NCI-H187 (cell line): ENCODE data around the gene MLPH.
A peak's percentile ranks its signal among the peaks of the same experiment; 100 is the strongest.
"Not testable (repeated sequence)": the region's sequence is repeated elsewhere in the genome, so short reads cannot be mapped to it uniquely, and the experiment has no call there.

Experiments used
- DNase-seq, 2 experiments: peaks; one replicate each; lab custom pipeline; 2025; lab: John Stamatoyannopoulos, UW

Gene MLPH

DNA sequence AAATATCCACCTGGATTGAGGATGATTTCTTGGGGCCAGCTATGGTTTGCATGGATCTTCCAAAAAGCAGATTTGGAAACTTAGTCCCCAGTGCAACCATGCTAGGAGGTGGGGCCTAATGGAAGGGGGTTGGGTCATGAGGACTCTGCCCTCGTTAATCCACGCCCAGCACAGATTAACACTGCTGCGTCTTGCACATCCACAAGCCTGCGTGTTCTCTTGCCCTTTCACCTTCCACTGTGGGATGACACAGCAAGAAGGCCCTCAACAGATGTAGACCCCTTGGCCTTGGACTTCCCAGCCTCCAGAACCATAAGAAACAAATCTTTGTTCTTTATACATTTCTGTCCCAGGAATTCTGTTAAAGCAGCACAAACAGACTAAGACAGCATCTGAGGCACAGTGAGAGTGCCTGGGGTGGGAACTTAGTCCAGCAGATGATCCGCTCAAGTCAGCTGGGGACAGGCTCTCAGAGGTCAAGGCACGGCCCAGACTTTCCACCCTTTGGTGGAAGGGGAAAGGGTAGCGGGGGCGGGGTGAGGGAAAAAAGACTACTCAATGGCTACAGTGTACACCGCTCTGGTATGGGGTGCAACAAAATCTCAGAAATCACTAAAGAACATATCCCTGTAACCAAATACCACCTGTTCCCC lies 101.1 kb downstream of the MLPH start:
- no peak for DNase-seq

DNA sequence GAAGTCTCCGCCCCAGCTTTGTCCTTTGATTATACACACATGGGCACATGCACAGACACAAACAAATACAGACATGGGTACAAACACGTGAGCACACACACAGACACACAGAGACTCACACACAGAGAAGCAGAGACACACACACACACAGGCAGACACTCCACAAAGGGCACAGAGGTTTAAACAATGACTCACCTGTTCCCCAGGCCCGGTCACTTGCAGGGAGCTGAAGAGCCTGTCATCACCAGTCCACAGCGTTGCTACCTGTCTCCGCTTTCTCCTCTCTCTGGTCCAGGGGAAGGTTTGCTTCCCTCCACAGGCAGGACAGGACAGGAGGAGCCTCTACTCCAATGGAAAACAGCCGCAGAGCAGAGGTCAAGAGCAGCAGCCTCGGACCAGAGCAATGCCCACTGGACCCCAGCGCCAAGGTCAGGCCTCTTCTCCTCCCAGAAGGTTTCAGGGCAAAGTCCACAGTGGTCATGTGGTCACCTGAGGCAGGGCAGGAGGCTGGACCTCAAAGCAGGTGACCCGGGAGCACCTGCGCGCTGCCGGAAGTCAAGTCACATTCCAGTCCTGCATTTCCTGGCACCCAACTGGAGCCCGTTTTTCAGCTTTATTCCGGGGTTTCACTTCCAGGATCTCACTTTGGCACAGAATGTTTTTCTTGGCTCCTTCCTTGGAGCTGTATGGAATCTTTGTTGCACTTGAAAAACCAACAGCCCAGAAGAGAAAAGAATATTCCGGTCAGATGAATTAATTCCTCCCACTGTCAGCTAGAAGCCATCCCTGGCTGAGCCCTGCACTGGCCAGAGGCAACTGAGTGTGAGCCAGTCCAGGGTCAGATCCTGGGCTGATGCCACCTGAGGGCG lies 103.5 kb downstream of the MLPH start, which contains the start of gene RAB17:
Gene RAB17 (minus strand): TSS at position 463 of the 869 bp plus-strand sequence. CDS start 4,580 bp downstream, outside the sequence.
- DNase-seq, result no peak

DNA sequence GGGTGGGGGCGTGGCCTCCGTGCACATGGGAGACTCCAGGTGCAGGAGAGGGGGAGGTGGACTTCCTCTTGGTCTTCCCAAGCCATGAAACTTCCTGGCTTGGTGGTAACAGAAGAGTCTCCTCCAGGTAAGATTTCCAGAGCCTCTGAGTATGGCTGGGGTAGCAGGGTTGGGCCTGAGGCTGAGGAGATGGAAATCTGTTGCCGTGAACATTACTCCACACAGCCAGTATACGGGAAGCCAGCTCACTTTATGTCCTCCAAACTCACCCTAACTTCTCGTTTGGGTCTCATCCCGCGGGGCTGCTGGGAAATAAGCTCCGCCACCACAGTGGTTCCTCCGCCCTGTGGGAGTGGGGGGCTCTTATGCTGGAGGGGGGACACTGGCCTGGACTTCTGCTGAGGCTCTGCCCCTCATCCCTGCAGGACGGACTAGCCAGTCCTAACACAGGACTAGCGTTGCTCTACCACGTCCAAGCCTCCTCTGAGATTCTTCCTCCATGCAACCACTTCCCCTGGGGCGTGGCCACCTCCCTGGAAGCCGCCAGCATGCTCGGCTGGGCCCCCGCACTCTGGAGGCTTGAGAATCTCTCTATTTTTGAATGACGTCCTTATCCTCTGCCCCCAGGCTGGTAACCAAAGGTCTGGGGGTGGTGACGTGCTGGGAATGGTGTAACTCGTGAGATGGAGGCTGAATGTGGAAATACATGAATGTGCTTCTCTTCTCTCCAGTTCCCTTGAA lies 104.3 kb downstream of the MLPH start:
- DNase-seq, result no peak

DNA sequence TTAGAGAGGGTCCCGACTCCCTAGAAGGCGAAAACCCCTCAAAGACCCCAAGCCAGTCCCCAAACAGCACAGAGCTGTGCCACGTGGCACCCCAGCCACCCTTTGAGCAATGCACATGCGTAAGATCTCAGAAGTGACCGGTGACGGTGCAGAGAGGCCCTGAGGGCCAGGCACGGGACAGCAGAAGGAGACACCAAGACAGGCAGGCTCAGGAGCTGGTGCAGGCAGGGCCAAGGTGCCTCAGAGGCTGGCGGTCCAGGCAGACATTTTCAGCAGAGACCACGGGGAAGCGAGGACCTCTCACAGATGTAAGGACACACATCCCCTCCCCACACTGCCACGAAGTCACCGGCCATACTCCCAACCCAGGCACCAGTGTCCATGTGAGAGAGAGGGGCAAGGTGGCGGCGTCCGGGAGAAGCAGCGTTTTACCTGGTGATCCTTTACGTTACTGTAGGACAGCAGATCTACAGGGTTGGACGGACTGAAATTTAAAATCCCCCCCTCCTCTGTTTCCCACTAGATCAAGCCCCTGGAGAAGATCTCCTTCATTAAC lies 105.5 kb downstream of the MLPH start:
- DNase-seq, result no peak

DNA sequence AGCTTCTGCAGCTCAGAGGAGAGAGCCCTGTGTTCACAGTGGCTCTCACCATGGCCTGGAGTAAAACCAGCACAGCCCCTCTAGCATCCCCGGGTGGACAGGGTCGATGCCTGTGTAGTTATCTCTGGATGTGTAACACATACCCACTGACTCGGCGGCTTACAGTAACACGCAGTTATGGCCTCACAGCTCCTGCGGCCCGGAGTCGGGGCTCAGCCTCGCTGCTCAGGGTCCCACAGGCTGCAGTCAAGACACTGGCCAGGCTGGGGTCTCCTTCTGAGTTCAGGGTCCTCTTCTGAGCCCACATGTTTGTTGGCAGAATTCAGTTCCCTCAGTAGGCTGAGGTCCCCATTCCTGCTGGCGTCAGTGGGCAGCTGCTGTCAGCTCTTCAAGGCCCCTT lies 106.0 kb downstream of the MLPH start:
- DNase-seq, result no peak

DNA sequence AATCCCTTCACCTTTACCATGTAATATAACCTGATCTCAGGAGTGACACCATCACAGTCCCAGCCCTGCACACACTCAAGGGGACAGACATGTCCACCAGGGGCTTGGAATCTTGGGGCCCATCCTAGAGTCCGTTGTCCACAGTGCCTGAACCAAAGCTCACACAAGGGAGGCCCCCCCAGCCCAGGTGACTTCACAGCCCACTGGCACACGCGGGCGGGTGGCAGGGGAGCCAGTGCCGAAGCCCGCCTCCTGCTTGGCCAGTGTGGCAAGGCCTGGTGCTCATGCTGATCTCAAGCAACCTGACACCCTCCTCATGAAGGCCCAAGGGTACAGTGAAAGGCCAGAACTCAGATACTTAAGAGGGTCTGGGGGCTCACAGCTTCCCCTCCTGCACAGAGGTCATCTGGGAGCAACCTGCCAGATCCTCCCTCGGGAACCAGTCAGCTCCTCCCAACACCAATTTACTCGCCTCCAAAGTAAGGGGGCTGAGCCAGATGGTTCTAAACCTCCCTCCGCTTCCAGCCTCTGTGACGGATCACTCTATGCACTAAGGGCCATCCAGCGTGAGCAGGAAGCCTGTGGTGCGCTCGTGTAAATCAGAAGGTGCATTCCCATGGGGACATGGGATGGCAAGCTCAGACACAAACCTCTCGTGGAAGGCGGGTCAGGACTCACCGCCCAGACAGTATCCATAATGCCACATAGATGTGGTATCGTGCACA lies 106.7 kb downstream of the MLPH start:
- peak; percentile 11 to 53 for DNase-seq

DNA sequence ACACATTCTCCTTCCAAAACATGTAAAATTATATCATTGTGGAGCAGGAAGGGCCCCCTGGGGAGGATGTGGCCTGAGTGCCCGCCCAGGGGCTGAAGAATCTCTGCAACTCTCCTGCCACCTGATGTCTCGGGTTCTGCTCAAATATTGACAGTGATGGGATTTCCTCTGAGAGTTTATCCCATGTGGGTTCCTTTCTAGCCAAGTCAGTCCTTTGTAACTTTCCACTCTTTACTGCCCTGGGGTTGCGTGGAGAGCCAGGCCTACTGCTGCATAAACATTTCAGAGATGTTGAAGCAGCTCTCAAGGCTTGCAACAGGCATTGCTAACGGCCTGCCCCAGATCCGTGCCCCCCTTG lies 107.4 kb downstream of the MLPH start:
- no peak for DNase-seq

DNA sequence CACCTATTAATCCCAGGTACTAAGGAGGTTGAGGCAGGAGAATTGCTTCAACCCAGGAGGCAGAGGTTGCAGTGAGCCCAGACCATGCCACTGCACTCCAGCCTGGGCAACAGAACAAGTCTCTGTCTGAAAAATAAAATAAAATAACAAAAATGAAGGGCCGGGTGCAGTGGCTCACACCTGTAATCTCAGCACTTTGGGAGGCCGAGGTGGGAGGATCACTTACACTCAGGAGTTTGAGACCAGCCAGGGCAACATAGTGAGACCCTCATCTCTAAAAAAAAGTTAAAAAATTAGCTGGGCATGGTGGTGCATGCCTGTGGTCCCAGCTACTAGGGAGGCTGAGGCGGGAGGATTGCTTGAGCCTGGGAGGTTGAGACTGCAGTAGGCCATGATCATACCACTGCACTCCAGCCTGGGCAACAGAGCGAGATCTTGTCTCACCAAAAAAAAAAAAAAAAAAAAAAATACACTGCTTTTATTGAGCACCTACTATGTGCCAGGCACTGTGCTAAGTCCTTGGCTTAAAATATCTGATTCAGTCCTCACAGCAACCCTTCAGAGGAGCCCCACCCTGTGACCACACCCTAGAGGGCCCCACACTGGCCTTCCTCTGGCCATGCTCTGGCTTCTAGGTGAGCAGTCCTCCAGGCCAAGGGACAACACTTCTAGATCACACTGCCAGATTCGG lies 108.9 kb downstream of the MLPH start:
- DNase-seq, result not testable (repeated sequence)

DNA sequence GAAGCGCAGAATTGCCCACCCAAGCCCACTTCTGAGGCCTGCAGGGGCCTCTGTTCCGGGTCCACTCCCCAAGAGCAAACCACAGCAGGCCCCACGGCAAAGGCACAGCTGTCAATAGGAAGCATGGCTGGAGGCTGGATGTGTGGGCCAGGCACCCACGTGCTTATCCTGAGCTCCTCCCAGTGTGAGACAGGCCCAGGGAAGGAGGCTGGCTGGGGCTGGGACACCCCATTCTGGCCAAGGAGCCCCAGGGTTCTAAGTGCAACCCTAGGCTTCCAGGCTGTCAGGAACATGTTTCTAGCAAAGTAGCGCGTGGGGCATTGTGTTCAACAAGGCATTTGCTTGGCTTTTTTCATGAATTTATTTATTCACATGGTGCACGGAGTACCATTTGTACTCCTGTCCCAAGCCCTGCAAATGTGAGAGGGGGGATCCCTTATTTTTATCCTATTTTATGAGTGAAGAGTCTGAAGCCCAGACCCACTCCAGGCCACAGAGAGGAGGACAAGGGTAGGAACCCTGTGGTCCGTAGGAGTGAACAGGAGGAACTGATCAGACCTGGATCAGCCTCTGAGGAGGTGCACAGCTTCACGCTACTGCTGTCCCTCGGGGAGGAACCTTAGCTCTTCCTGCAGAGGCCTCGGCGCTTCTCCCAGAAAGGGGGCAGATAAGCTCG lies 109.6 kb downstream of the MLPH start:
- no peak for DNase-seq

DNA sequence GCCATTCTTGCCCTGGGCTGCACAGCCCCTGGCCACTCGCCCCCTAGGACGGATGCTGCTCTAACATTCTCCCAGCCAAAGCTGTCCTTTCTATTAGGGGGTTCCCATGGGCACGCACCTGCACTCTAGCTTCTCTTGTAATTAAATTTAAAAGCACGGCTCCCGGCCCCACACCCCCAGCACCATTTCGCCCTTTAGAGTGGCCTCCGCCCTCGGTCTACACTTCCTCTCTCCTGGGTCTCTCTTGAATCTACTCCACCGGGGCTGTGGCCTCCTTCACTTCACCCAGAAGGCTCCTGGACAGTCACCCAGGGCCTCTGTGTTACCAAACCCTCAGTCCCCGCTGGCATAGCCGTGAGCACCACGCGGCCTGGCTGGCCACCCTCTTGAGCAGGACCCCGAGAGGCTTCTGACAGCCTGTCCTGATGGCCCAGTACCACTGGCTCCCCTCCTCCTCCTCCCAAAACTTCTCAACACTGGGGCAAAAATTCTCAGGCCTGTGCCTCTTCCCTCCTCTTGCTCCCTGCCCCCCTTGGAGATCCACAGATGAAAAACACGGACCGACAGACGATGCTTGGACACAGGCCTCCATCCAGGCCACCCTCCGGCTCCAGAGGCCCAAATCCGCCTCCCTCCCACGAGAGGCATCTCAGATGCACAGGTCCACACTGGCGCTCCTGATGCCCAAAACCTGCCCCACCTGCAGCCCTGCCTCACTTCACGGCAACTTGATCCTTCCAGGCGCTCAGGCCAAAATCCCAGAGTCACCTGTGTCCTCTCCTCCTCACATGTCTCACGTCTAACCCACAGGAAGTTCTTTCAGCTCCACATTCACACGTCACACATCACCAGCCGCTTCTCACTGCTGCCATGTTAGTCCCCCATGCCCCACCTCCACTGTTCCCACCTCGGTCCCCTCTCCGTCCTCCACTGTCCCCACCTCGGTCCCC lies 110.4 kb downstream of the MLPH start:
- no peak for DNase-seq

DNA sequence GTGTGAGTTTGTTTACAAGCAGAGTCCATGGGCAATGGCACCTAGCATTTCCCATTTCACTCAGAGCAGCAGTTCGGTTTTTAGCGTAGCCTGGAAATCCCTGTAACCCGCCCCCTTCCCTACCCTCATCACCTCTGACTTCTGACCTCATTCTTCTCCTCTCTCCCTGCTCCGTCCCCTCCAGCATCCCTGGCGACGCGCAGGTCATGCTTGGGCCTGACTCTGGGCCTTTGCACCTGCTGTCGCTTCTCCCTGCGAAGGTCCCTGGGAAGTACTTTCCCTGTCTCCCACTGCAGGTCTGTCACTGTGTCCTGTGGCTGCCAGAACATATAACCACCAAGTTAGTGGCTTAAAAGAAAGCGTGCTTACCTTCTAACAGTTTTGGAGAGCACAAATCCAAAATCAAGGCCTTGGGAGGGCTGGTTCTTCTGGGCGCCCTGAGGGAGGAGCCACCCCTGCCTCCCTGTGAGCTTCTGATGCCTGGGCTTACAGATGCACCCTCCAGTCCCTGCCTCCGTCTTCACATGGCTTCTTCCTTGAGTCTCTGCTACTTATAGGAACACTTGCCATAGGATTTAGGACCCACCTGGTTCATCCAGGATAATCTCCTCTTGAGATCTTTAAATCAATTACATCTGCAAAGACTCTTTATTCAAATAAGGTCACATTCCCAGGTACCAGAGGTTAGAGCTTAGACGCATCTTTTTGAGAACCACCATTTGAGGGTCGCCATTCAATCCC lies 111.6 kb downstream of the MLPH start:
- no peak for DNase-seq

DNA sequence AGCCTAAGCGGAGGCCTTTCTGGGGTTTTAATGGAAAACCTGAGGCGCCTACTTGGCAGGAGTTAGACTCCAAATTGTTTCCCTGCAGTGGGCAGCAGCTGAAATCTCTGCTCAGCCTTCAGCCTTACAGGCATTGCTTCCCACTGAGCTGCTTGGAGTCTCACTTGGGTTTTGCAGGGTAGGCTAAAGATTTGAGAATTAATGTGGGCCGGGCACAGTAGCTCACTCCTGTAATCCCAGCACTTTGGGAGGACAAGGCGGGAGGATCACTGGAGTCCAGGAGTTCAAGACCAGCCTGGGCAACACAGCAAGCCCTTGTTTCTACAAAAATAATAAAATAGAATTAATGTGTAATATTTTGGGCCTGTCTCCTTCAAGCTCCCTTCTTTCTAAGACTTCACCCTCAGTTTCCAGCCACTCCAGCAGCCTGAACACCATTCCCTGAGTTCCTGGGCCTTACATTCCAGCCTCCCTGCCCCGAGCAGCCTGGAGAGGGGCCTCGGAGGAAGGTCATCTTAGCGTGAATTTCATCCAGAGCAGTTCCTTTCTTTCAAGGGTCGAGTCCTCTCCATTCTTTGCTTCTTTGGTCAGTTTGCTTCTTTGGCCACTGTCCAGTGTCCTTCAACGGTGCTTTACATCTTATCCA lies 112.5 kb downstream of the MLPH start:
- no peak for DNase-seq

DNA sequence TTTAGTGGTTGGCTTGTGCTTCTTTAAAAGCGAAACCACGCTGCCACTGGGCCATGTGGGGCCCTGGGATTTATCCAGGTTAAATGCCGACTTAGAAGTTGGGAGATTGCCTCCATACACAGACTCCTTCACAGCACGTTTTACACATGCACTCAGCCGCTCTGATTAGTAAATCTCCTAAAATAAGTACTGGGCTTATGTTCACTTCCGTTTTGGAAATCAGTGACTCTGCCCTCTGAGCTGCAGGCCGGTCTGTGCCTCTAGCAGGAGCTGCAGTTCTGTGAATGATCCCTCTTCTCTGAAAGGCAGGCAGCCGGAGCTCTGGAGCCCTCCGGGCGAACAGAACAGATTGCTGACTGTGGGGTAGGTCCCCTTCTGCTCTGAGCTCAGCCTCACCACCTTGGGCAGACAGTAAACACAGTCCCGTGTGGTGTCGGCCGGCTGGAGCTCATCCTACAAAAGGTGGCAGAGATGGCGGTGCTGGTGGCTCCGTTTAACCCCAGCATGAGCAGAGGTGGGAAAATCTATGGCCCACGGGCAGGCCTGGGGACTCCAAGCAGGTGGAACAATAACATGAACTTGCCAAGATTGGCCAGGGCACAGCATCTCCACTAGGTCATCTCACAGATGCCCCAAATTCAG lies 113.3 kb downstream of the MLPH start:
- no peak for DNase-seq

DNA sequence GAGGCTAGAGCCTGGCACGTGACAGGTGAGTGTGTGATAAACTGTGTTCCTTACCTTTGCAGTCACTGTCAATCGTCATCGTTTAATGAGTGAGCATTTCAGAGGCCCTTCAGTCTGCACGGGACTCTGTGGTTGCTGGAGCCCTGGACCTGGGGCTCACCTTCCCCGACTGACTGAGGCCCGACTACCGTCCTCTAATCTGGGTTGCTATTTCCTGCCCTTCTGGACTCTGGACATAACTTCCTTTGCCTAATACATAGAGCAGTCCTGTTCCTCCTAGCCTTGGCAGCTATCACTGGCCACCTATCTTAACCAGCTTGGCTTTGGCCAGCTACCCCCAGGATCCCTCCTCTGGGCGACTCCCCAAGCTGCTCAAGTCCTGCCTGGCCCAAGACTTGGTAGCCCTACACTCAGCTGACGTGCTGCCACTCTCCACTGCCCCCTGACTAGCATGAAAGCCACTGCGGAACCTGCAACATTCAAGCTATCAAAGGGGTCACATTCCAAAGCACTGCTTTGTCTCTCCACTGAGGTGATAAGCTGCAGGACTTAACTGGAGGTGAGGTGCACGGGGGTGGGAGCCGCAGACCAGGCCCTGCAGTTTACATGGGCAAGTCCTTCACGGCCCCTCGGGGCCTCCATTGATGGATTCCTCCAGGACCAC lies 114.5 kb downstream of the MLPH start:
- DNase-seq, result no peak

DNA sequence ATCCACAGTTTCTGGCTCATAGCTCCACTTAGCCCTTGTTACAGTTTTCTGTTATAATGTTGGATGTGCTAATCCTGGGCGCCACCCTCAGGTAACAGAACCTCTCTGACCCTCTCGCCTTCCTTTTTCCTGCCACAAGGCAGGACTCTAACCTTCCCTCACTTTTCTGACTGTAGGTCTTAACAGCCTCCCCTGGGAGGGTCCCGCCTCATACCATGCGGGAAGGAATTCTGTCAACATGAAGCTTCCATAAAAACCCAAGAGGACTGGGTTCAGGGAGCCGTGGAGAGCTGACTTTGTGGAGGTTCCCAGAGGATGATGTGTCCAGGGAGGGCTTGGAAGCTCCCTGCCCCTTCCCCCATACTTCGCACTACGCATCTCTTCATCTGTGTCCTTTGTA lies 115.4 kb downstream of the MLPH start:
- DNase-seq, result no peak

DNA sequence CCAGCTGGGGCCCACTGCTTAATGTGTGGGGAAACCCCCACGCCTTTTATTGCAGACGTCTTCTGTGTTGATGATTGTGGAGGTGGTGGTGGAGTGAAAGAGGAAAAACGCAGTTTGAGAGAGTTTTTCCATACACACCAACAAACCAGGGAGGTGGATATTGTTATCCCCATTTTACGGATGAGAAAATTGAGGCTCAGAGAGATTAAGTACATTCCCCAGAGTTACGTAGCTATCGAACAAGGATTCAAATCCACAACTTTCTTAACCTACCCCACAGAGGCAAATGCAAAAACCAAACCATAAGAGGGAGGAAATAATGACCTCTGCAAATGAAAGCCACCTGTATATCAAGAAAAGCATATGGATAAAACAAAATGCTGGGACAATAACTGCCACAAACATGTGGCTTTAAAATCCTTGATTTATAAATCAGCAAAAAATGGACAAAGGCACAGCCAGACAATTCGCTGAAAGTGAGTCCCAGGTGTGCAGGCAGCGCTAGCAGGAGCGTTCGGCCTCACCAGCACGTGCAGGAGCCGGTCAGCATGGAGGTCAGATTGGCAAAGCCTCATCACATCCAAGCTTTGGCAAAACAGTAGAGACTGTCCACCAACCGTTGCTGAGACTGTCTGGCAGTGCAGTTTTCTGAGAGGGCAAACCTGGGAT lies 116.1 kb downstream of the MLPH start:
- no peak for DNase-seq
